Cardiac muscle cell (in vitro differentiated cells and primary cell): ENCODE data around the gene VPS35L. TPM values are rescaled to one million over a fixed set of nuclear protein-coding genes. Genes with fewer than 3 reads are reported as not detected.

Experiments used
- DNase-seq, 2 donors: peaks; one replicate each; pipeline versions ENCODE4 v3.0.0 to v3.0.0-alpha.2; 2010 to 2017; ENCODE audit warnings: low read depth in 1 of 2, low spot score in 1 of 2
- H3K27ac ChIP-seq: fragments of 200-600 bp; sonication (generic); 2 replicates; pipeline ENCODE4 v1.5.1; 2016
- H3K27me3 ChIP-seq: fragments of 200-600 bp; sonication (generic); 2 replicates; pipeline ENCODE4 v1.6.0; 2016; ENCODE audit warnings: control low read depth
- H3K36me3 ChIP-seq: fragments of 200-600 bp; sonication (generic); 2 replicates; pipeline ENCODE4 v1.5.1; 2016; ENCODE audit warnings: control low read depth
- H3K4me1 ChIP-seq: fragments of 200-600 bp; sonication (generic); 2 replicates; pipeline ENCODE4 v1.8.1; 2017; ENCODE audit warnings: low read depth, mild to moderate bottlenecking, mixed run types
- H3K4me3 ChIP-seq: fragments of 200-600 bp; sonication (generic); 2 replicates; pipeline ENCODE4 v1.5.1; 2016; ENCODE audit warnings: mild to moderate bottlenecking
- H3K9me3 ChIP-seq: fragments of 200-600 bp; sonication (generic); 2 replicates; pipeline ENCODE4 v1.5.1; 2017; ENCODE audit warnings: low read depth, mild to moderate bottlenecking, control low read depth
- CTCF ChIP-seq: IDR thresholded peaks from 2 replicates; pipeline ENCODE4 v1.5.1; 2012; ENCODE audit warnings: low read depth, mild to moderate bottlenecking, low read length
- polyA plus RNA-seq: library from polyadenylated mRNA; unstranded; fragments of >200 nt; fragmentation: Nextera tagmentation; extraction: Ambion mirVana; gene quantifications from 2 replicates; pipeline ENCODE4 v1.2.1, GENCODE V29; 2016
- total RNA-seq: library from RNA; depleted of rRNA; stranded (reverse); fragments of >200 nt; gene quantifications from 2 replicates; pipeline ENCODE4 v1.2.3, GENCODE V29; 2016

The VPS35L gene
- total and polyA plus RNA-seq, 2 experiments from 2014 or later: 31.5 to 61.6 TPM

- peak overlapping the region; percentile 39 for H3K27ac ChIP-seq
Measured at GRCh38 chr16:19687279-19687678, 131.8 kb downstream of the VPS35L start.

GRCh38 chr16:19688396-19689024 is 133.0 kb downstream of the VPS35L start:
- TF ChIP-seq CTCF: no peak
- Histone ChIP-seq H3K36me3 (peaks cover 2% of the 10 kb centered on the region), H3K4me3 (no peak overlapping the region), H3K9me3 (no peaks in the 10 kb centered on the region), H3K27me3 (no peaks in the 10 kb centered on the region), H3K4me1 (no peaks in the 10 kb centered on the region), H3K27ac (no peak overlapping the region)
- no peak for DNase-seq

More at GRCh38 chr16:19687279-19687678, 131.8 kb downstream of the VPS35L start:
- H3K36me3 ChIP-seq: peaks cover 2% of the 10 kb centered on the region
- H3K27me3 ChIP-seq: no peaks in the 10 kb centered on the region
- peak in 1 of 2 donors; percentile 11 for DNase-seq
- no peak for TF ChIP-seq CTCF
- H3K4me3 ChIP-seq: no peak overlapping the region
- H3K9me3 ChIP-seq: no peaks in the 10 kb centered on the region
- H3K4me1 ChIP-seq: no peaks in the 10 kb centered on the region

DNA sequence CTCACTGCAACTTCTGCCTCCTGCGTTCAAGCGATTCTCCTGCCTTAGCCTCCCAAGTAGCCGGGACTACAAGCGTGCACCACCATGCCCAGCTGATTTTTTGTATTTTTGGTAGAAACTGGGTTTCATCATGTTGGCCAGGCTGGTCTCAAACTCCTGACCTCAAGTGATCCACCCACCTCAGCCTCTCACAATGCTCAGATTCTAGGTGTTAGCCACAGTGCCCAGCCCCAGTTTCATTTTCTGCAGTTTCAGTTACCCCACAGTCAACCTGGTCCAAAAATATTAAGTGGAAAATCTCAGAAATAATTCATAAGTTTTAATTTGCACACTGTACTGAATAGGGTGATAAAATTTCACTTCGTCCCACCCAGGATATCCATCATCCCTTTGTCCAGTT is 133.8 kb downstream of the VPS35L start:
- no peaks in the 10 kb centered on the region for H3K4me1 ChIP-seq
- H3K9me3 ChIP-seq: no peaks in the 10 kb centered on the region
- no peaks in the 10 kb centered on the region for H3K27me3 ChIP-seq
- H3K27ac ChIP-seq: no peak overlapping the region
- H3K4me3 ChIP-seq: no peak overlapping the region
- DNase-seq: no peak
- no peak for TF ChIP-seq CTCF
- H3K36me3 ChIP-seq: peaks cover 2% of the 10 kb centered on the region

DNA sequence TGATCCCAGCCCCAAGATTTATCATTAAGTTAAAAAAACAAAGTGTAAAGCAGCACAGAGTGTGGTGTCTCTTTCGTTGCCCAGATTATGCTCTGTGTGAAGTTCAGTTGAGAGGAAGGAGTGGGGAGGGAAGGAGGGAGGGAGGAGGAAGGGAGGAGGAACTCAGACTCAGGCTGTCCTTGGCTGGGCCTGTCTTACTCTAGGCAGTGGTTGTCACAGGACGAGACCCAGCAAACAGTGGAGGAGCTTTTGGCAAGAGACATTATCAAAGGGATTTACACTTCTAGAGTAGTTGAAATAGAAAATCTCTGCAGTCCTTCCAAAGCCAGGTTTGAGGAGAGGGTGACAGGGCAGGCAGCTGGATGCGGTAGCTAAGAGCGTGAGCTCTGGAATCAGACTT is 134.7 kb downstream of the VPS35L start:
- Histone ChIP-seq H3K27ac (no peak overlapping the region), H3K9me3 (no peaks in the 10 kb centered on the region), H3K36me3 (no peaks in the 10 kb centered on the region), H3K27me3 (no peaks in the 10 kb centered on the region), H3K4me3 (no peak overlapping the region), H3K4me1 (no peaks in the 10 kb centered on the region)
- no peak for TF ChIP-seq CTCF
- peak in 1 of 2 donors; percentile 22 for DNase-seq

DNA sequence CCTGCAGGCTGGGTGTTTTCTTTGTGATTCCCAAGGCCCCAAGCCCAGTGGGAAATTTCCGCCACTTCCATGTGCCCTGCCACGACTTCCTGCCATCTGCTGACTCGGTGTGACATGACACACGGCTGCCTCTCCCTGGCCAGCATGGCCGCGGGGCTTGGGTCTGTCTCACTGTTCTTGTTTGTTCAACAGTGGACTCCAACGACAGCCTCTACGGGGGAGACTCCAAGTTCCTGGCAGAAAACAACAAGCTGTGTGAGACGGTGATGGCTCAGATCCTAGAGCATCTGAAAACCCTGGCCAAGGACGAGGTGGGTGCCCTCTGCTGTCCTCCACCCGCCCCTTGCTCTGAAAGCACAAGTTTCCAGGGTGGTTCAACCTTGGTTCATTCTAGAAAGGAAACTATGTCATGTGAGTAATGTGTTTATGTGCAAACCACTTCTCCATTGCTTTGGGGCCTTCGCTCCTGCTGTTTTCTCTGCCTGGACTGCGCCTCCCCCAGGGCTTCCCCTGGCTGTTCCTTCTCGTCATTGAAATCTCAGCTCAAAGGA is 135.7 kb downstream of the VPS35L start:
- H3K4me1 ChIP-seq: no peaks in the 10 kb centered on the region

More for the DNA sequence above, 135.7 kb downstream of the VPS35L start:
- Histone ChIP-seq H3K4me3 (no peak overlapping the region), H3K27me3 (no peaks in the 10 kb centered on the region), H3K27ac (no peak overlapping the region), H3K36me3 (no peaks in the 10 kb centered on the region), H3K9me3 (no peaks in the 10 kb centered on the region)
- no peak for DNase-seq
- no peak for TF ChIP-seq CTCF
